GM21447 (cell line): ENCODE results near the gene MAL.
A peak's percentile ranks its signal among the peaks of the same experiment; 100 is the strongest.

Source experiments
- ATAC-seq: cut with Tn5 transposase; IDR thresholded peaks from one replicate; pipeline ENCODE4 v1.9.1; 2021; ENCODE audit not compliant: unreplicated experiment

Gene MAL

DNA sequence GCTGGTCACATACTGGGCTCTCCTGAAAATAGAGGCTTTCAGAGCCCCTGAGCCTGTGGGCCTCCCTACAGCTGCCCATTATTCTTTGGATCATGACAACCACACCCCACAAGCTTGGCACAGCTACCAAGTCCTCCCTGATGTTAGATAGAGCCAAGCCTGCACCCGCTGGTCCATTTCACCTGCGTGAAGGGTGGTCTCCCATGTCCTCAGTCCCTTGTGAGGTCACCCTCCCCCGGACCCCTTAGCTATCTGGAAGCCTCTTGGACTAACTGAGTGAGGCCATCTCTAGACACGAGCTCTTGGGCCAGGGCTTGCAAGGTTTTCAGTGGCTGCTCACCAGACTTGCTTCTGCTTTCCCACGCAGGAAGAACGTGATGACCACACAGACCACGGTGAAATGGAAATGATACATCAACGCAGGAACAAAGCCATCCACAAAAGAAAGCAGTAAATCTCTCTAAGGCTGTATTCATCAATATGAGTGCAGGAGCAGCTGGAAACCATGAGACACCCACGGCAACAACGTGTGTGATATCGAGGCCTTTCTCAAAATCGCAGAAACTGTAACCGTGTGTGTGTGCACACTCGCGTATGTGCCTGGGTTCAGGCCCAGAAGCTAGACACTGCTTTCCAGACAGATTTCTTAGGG, 10.1 kb upstream of the MAL start:
- ATAC-seq, result no peak

DNA sequence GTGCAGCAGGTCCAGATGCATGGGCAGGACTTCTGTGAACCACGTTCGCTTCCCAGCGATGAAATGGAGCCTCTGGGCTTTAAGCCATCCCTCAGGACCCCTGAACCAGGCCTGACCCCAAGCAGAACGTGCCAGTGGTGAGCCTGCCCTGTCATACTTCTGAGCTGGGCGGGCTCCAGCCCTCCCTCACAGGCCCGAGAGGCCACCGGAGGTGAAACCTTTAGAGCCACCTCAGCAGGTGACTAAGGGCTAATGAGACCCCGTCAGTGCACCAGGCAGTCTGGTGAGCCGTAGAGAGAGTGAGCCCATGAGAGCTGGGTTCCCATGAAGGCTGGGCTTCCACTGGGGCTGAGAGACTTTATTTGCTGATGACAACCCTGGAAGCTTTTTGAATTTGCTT, 8.9 kb upstream of the MAL start:
- ATAC-seq, result no peak

DNA sequence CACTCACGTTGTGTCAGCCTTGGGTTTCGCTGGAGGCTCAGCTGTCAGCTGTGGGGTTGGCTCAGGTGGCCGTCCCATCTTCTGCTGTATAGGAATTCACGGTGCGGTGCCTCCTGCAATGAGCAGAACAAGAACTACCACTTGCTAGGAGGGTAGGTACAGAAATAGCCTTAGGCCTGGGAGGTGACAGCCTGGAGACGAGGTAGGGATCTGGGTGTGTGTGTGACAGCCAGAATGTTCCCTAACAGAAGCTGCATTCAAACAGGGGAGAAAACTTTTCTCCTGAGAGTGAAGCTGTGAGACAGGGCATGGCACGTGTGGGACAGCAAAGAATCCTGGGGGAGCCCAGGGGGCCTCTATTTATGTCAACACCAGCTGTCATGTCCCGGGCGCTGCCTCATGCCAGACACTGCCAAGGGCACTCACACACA, 8.4 kb upstream of the MAL start:
- ATAC-seq, result no peak

DNA sequence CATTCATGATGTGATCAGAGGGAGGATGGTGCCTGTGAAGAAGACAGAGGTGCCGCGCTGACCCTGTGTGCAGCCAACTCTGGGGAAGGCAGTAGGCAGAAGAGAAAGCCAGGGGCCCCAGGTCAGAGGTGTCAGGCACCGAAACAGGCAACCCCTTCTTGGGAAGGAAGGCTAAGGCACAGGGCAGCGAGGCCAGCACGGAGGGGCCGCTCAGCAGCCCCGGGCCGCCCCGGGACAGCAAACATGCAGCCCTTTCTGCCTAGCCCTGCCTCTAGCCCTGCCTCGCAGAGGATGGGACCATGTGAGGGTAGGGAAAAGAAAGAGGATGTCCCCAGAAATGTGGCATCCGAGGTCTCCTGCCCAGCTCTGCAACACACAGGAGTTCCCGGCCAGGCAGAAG, 7.7 kb upstream of the MAL start:
- ATAC-seq, result no peak

- no peak for ATAC-seq
Observed at GRCh38 chr2:95018301-95018700, 7.2 kb upstream of the MAL start.

- ATAC-seq, result no peak
Observed at GRCh38 chr2:95018861-95019550, 6.5 kb upstream of the MAL start.

DNA sequence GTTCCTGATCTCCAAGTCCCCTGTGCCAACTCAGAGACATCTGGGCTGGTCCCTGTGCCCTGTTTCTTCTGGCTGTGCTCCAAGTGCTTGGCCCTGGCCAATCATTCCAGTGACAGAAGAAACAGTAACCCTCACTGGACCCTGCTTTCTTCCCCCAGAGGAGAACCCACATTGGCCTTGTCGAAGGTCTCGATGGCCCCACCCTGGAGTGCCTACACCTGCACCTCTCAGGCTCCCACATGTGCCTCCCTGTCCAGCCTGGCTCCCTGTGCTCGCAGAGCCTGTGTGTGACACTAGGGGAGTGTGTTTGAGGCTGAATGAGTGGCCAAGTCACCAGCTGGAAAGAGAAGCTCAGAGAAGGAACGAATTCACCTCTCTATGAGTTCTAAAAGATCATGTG, 5.9 kb upstream of the MAL start:
- no peak for ATAC-seq

GRCh38 chr2:95020275-95021022, 5.1 kb upstream of the MAL start:
- no peak for ATAC-seq

DNA sequence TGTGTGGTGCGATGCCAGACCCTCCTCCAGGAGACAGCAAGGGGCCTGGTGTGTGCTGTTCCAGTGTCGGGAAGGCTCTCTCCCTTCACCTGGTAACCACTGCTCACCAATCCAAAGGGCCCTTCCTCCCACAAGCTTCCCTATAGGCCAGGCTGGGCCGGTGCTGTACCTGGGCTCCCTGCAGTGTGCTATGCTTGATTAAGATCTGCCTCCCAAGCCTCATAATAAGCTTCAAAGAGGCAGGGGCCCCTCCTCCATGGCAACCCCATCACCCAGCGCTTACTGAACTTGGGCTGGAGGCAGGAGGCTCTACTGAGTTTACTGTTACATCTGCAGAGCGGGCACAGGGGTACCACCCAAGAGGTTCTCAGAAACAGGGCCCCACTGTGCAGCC, 4.5 kb upstream of the MAL start:
- ATAC-seq, result no peak

DNA sequence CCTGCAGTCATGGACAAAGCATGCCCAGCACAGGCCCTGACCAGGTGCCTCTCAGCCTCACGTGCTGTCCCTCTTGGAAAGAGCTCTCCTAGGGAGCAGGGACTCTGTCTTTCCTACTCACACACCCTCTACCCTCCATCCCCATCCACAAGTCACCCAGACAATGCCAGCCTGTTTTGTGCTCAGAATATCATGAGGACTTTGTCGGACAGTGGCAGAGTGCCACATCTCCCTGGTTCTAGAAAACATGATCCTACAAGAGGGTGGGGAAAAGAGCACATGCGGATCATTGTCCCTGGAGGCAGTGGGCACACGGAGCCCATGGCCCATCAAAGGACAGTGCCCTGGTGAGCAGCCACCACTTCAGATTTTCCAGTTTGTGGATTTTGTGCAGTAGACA, 3.7 kb upstream of the MAL start:
- no peak for ATAC-seq

- ATAC-seq, result peak; percentile 75
Observed at GRCh38 chr2:95022309-95023221, 2.9 kb upstream of the MAL start.

DNA sequence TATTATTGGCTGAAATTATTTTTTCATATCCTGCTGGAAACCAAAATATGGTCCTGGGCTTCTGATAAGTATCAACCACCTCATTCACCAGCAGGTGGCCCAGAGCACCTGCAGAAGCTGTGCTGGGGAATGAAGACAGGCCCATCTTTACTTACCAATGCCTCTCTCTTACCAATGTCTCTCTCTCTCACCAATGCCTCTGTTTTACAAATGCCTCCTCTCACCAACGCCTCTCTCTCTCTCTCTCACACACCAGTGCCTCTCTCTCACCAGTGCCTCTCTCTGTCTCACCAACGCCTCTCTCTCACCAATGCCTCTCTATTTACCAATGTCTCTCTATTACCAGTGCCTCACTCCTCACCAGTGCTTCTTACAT, 2.3 kb upstream of the MAL start:
- no peak for ATAC-seq

GRCh38 chr2:95024371-95024770, 1.1 kb upstream of the MAL start:
- ATAC-seq, result no peak

DNA sequence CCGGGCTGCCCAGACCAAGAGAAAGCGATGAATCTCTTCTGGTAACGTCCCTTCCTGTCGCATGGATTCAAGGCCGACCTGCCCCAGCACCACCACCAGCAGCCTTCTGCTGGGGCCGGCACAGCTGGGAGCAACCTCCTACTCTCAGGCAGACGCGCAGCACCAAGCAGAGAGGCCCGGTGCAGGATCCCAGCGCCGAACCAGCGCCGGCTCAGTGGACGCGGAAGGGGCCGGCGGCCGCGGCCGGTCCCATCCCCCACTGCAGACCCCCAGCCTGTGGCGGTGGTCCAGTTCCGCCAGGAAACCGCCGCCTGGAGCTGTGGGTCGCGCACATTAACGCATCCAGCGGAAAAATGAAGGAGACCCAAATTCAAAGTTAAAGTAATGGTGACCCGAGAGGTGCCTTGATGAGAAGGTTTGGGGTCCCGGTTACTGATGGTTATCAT, 525 bp upstream of the MAL start:
- no peak for ATAC-seq

DNA sequence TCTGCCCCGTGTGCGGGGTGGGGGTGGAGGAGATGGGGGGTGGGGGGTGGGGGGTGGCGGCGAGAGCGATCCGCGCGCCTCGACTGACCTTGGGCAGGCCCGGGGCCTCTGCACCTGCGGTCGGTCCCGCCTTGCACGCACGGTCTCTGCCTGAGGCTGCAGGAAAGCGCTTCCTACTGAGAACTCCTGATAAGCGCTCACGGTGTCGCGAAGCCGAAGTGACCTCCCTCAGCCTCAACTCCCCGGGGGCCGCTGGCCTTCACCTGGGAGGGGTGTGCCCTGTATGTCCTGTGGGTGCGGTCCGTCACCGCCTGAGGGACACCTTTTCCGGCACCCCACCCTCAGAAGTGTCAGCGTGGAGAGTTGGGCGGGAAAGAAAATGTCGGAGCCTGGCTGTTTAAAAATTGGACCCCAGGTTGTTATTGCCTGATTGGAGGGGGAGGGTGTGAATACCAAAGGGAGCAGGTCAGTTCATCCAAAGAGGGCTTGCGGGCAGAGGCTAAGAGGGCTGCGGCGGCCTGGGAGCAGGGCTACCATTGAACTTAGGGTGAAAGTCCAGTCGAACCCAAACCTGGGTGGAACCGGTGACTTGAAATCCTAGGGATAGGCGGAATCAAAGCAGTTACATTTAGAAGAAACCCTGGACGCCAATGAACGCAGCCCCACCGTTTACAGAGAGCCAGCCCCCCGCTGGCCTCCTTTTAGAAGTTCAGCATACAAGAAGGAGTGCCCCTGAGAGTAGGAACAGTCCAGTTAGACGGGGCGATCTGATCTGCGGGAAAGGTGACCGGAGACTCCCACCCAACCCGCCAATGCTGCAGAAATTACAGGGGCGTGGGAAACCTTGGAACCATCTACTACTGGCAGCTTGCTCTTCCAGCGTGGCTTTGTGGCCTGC, 1.2 kb downstream of the MAL start:
- ATAC-seq, result no peak

DNA sequence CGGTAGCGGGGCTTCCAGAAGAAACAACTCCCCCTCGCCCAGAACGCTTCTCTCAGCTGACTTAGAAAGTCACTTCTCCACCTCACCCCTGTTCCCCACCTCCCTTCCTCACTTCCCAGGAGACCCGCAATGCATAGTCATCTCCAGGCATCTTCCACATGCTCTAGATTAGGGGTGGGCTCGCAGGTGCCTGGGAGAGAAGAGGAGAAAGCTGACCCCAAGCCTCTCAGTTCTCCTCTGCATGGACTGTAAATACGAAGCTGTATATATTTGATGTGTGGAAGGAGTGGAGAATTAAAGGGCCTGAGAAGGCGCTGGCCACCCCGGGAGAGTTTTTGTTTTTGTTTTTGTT, 1.8 kb downstream of the MAL start:
- ATAC-seq, result no peak

- no peak for ATAC-seq
Observed at GRCh38 chr2:95029898-95030341, 4.4 kb downstream of the MAL start.

GRCh38 chr2:95030496-95030895, 5.0 kb downstream of the MAL start:
- no peak for ATAC-seq

DNA sequence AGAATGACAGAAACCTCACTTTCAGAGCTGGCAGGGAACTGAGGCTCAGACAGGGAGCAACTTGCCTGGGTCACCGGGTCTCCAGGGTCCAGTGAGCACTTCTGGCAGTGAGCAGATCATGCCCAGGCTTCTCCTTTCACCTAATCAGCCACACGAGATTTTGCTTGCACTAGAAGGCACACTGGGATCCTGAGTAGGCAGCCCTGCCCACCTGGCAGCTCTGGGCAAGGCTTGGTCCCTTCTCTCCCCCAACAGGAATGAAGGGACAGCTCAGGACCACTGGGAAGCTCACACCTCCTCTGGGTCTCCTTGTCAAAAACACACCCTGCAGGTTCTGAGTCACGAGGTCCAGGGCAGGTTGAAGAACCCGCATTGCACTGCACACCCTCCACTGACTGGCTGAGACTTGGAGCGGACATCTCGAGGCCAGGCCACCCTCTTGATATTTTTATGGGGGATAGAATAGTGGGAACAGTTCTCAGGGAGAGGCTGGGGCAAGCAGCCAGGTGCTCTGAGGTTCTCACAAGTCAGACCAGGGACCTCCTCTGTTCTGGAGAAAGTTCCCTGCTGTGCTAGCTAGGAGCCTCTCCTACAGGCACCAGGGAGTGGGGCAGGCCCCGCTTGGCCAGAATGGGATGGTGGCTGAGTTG, 5.7 kb downstream of the MAL start:
- ATAC-seq, result no peak

GRCh38 chr2:95031726-95032116, 6.2 kb downstream of the MAL start:
- no peak for ATAC-seq
